Bronchial epithelial cell (primary cell): Measurements from ENCODE around the gene PPP4C. TPM values are rescaled to one million over a fixed set of nuclear protein-coding genes. Genes with fewer than 3 reads are reported as not detected.

Experiments used
- DNase-seq: peaks from one replicate; pipeline ENCODE4 v3.0.0-alpha.2; 2010; ENCODE audit warnings: low read depth
- FAIRE-seq: peaks from 2 replicates; lab custom pipeline; 2011; peaks lifted over from hg19 to GRCh38; lab: Jason Lieb, UNC
- H3K27me3 ChIP-seq: 2 replicates; pipeline ENCODE4 v1.5.1; 2011; ENCODE audit warnings: low read length; ENCODE audit not compliant: control insufficient read depth, insufficient read depth
- H3K36me3 ChIP-seq: 2 replicates; pipeline ENCODE4 v1.5.1; 2011; ENCODE audit warnings: low read length; ENCODE audit not compliant: control insufficient read depth, insufficient read depth
- H3K4me3 ChIP-seq: 2 replicates; pipeline ENCODE4 v1.5.1; 2011; ENCODE audit warnings: mild to moderate bottlenecking, low read depth, low read length, control low read depth
- total RNA-seq: library from RNA; depleted of rRNA; stranded (reverse); fragments of >200 nt; gene quantifications from 2 replicates; pipeline ENCODE4 v1.2.1, GENCODE V29; 2014
- TF ChIP-seq, protein P1 (sequence below): IDR thresholded peaks from 2 replicates; pipeline ENCODE4 v1.5.1; 2011; ENCODE audit warnings: mild to moderate bottlenecking, moderate library complexity, low read length, control low read depth, inconsistent platforms; ENCODE audit not compliant: insufficient read depth, severe bottlenecking

Gene PPP4C
- total RNA-seq, 1 donor from 2014 or later = 249 TPM

DNA sequence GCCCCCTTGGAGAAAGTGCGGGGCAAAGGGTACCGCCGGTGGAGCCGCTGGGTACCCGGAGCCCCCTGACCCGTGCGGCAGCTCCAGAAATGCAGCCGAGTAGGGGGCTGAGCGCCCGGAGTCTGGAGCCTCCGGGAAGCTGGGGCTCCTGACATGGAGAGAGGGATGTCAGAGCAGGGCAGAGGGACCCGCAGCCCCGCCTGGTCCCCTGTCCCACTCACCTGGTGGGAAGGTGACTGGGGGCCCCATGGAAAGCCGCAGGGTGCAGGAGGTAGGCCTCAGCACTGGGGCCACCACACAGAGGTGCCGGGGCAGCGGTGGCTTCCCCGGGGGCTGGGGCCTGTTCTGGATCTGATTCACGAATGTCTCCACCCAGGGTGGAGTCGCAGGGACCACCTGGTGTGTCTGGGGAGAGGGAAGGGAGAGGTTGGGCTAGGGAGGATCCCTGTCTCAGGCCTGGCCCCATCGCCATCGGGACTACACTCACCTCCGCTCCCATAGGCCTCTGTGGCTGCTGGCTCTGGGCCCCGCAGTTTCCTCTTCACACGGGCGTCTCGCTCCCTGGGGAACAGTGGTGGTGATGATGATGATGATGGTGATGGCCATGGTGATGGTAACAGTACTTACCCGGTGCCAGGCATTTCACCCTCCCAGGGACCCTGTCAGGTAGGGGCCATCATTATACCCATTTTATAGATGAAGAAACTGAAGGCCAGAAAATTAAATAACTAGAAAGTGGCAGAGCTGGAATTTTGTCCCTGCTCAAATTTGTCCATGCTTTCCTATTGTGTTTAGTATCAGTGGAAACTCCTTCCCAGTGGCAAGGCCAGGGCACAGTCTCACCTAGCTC, 10.7 kb downstream of the PPP4C start:
- no peak for FAIRE-seq
- TF ChIP-seq, protein P1, sequence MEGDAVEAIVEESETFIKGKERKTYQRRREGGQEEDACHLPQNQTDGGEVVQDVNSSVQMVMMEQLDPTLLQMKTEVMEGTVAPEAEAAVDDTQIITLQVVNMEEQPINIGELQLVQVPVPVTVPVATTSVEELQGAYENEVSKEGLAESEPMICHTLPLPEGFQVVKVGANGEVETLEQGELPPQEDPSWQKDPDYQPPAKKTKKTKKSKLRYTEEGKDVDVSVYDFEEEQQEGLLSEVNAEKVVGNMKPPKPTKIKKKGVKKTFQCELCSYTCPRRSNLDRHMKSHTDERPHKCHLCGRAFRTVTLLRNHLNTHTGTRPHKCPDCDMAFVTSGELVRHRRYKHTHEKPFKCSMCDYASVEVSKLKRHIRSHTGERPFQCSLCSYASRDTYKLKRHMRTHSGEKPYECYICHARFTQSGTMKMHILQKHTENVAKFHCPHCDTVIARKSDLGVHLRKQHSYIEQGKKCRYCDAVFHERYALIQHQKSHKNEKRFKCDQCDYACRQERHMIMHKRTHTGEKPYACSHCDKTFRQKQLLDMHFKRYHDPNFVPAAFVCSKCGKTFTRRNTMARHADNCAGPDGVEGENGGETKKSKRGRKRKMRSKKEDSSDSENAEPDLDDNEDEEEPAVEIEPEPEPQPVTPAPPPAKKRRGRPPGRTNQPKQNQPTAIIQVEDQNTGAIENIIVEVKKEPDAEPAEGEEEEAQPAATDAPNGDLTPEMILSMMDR = no peak
- no peak for DNase-seq
- H3K36me3 ChIP-seq = peaks cover 29% of the 10 kb centered on the region
- H3K27me3 ChIP-seq = no peaks in the 10 kb centered on the region
- H3K4me3 ChIP-seq = no peak overlapping the region

DNA sequence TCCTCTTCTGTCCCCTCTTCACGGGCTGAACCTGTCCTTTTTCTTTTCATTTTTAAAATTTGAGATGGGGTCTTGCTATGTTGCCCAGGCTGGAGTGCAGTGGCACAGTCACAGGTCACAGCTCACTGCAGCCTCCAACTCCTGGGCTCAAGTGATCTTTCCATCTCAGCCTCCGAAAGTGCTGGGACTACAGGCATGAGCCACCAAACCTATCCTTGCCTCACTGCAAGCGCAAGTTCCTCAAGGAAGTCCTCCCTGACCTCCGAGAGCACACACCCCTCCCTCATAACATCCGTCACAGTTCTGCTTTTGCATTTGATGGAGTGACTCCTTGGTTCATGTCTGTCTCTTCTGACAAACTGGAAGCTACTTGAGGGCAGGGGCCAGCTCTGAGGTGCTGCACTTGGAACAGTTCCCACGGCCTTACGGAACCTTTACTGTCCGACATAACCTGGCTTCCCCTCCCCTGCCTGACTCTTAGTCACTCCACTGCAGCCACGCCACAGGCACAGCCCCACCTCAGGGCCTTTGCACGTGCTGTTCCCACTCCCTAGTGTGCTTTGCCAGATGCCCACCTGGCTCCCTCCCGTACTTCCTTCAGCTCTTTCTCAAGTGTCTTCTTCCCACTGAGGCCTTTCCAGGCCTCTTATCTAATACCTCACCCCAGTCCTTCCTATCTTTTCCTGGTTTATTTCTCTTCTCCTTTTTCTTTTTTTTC, 11.5 kb downstream of the PPP4C start:
- FAIRE-seq (peak; percentile 32), DNase-seq (no peak)
- H3K4me3 ChIP-seq = no peak overlapping the region
- no peaks in the 10 kb centered on the region for H3K27me3 ChIP-seq
- peaks cover 25% of the 10 kb centered on the region for H3K36me3 ChIP-seq
- TF ChIP-seq, protein P1 = no peak

DNA sequence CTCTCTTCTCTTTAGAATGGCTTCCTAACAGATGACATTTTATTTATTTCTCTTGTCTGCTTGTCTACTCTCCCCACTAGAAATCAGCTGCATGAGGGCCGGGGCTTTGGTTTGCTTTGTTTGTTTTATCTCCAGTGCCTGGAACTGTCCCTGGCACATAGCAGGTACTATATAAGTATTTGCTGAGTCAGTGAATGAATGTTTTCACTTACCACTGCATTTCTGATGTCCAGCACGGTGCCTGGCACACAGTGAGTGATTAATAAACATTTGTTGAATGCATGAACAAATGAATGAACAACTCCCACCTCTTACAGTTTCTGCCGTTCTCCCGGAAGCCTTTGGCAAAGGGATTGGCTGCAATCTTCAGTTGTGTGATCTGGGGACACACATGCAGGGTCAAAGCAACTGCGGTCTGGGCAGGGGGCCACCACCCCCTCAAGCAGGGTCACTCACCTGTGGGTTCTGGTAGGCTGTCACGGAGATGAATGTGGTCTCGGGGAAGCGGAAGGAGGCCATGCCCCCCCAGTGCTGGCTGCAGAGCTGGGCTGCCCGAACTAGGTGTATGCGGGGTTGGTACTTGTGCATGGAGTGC, 12.5 kb downstream of the PPP4C start:
- no peak for FAIRE-seq
- Histone ChIP-seq H3K27me3 (no peaks in the 10 kb centered on the region), H3K4me3 (no peak overlapping the region), H3K36me3 (peaks cover 16% of the 10 kb centered on the region)
- DNase-seq = no peak
- TF ChIP-seq, protein P1 = no peak

GRCh38 chr16:30088832-30089624, 13.2 kb downstream of the PPP4C start:
- TF ChIP-seq, protein P1 = no peak
- DNase-seq (no peak), FAIRE-seq (no peak)
- no peak overlapping the region for H3K4me3 ChIP-seq
- H3K36me3 ChIP-seq = peaks cover 10% of the 10 kb centered on the region
- no peaks in the 10 kb centered on the region for H3K27me3 ChIP-seq

DNA sequence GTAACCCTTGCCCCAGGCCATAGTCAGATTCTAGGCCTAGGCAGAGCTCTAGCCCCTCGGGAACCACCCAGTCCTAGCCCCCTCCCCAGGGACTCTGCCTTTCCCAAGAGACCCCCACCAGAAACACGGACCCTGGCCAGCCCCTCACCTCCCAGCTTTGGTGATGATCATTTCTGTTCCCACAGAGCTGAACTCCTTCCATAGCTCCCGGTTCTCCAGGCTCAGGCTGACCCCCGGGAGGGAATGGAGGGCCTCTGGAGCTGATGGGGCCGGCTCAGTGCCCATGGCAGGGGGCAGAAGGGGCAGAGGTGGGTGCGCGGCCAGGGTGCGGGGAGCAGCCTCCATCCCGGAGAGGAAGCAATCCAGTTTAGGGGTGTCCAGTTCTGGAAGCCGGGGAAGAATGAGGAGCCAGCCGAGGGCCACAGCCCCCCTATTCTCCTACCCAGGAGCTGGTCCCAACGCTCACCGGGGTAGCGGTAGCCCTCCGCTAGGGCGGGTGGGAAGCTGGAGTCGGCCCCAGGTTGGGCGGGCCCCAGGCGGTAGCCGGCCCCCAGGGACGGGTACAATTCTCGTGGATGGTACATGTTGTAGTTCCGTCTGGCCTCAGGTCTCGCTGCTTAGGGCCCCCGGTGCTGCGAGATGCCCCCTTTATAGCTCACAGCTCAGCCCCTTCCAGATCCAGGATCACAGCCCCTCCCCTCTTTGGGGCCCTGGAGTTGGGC, 15.0 kb downstream of the PPP4C start:
- TF ChIP-seq, protein P1 = no peak
- Histone ChIP-seq H3K36me3 (peaks cover 6% of the 10 kb centered on the region), H3K4me3 (peak overlapping the region; percentile 44), H3K27me3 (no peaks in the 10 kb centered on the region)
- no peak for FAIRE-seq
- no peak for DNase-seq
